ENCODE measurements around the gene PRSS22. TPM values are rescaled to one million over a fixed set of nuclear protein-coding genes. Genes with fewer than 3 reads are reported as not detected.

Gene PRSS22
- total RNA-seq, 2 experiments from 2014 or later, result not detected

GRCh38 chr16:2822496-2822895, 35.5 kb downstream of the PRSS22 start:
- ChIA-PET CTCF (interaction anchor here (1.9 kb wide), 1 partner anchor 16 kb away, joined by 6 read pairs; no protein-coding TSS in a partner anchor), POLR2A (no interaction called here)
- H3K4me3 Mint-ChIP-seq, result no peak overlapping the region
- H3K27ac Mint-ChIP-seq, result no peak overlapping the region
- H3K4me1 Mint-ChIP-seq (ENCODE audit: low read depth), result no peaks in the 10 kb centered on the region
- ATAC-seq (no peak), DNase-seq (no peak)
- H3K27me3 Mint-ChIP-seq, result no peaks in the 10 kb centered on the region
- intact Hi-C loops (cut with micrococcal nuclease), result no loop called here
- H3K9me3 Mint-ChIP-seq, result no peaks in the 10 kb centered on the region
- TF ChIP-seq CTCF (IDR thresholded peaks at IDR 0.05), result no peak
- H3K36me3 Mint-ChIP-seq (ENCODE audit: low read depth), result no peaks in the 10 kb centered on the region

GRCh38 chr16:2822158-2822495, 35.8 kb downstream of the PRSS22 start:
- CTCF ChIA-PET, result interaction anchor here (1.9 kb wide), 1 partner anchor 17 kb away, joined by 6 read pairs; no protein-coding TSS in a partner anchor
- ATAC-seq (no peak), DNase-seq (no peak)
- no peaks in the 10 kb centered on the region for H3K9me3 Mint-ChIP-seq
- POLR2A ChIA-PET, result no interaction called here
- no peak overlapping the region for H3K4me3 Mint-ChIP-seq
- intact Hi-C loops (cut with micrococcal nuclease), result no loop called here
- H3K4me1 Mint-ChIP-seq (ENCODE audit: low read depth), result no peaks in the 10 kb centered on the region
- TF ChIP-seq CTCF (IDR thresholded peaks at IDR 0.05), result no peak
- no peaks in the 10 kb centered on the region for H3K27me3 Mint-ChIP-seq
- no peak overlapping the region for H3K27ac Mint-ChIP-seq
- H3K36me3 Mint-ChIP-seq (ENCODE audit: low read depth), result no peaks in the 10 kb centered on the region

- Mint-ChIP-seq H3K36me3 (ENCODE audit: low read depth) (no peaks in the 10 kb centered on the region), H3K4me1 (ENCODE audit: low read depth) (no peaks in the 10 kb centered on the region), H3K27me3 (no peaks in the 10 kb centered on the region), H3K4me3 (no peak overlapping the region), H3K27ac (no peak overlapping the region), H3K9me3 (no peaks in the 10 kb centered on the region)
- no peak for TF ChIP-seq CTCF (IDR thresholded peaks at IDR 0.05)
- ATAC-seq (no peak), DNase-seq (no peak)
- intact Hi-C loops (cut with micrococcal nuclease), result no loop called here
- POLR2A ChIA-PET, result interaction anchor here (0.5 kb wide), 1 partner anchor 81 kb away, joined by 3 read pairs; no protein-coding TSS in a partner anchor
- CTCF ChIA-PET, result interaction anchor here (1.2 kb wide), 1 partner anchor 36 kb away, joined by 4 read pairs; no protein-coding TSS in a partner anchor
These were observed 36.3 kb downstream of the PRSS22 start for GRCh38 chr16:2821487-2822157.

GRCh38 chr16:2820836-2821486, 37.0 kb downstream of the PRSS22 start:
- ATAC-seq (no peak), DNase-seq (no peak)
- Mint-ChIP-seq H3K36me3 (ENCODE audit: low read depth) (no peaks in the 10 kb centered on the region), H3K9me3 (no peaks in the 10 kb centered on the region), H3K27me3 (no peaks in the 10 kb centered on the region), H3K4me1 (ENCODE audit: low read depth) (no peaks in the 10 kb centered on the region), H3K27ac (no peak overlapping the region), H3K4me3 (no peak overlapping the region)
- intact Hi-C loops (cut with micrococcal nuclease), result no loop called here
- ChIA-PET POLR2A (interaction anchor here (0.5 kb wide), 1 partner anchor 82 kb away, joined by 3 read pairs; no protein-coding TSS in a partner anchor), CTCF (interaction anchor here (1.2 kb wide), 1 partner anchor 36 kb away, joined by 4 read pairs; no protein-coding TSS in a partner anchor)
- TF ChIP-seq CTCF (IDR thresholded peaks at IDR 0.05), result no peak

All from activated CD8-positive, alpha-beta T cell treated with anti-CD3 and anti-CD28 coated beads for 36 hours (primary cell).